Fibroblast of lung (primary cell): ENCODE results near the gene PPFIBP1. TPM values are rescaled to one million over a fixed set of nuclear protein-coding genes. Genes with fewer than 3 reads are reported as not detected.

Source experiments
- DNase-seq, 2 donors: peaks; one replicate each; pipeline versions ENCODE4 v3.0.0 to v3.0.0-alpha.2; 2010; ENCODE audit warnings: low read depth in 2 of 2
- H2AFZ ChIP-seq: 2 replicates; pipeline ENCODE4 v1.5.1; 2012; ENCODE audit warnings: low read length, control low read depth, inconsistent platforms
- H3K27ac ChIP-seq: 2 replicates; pipeline ENCODE4 v1.5.1; 2011; ENCODE audit warnings: low read length, control low read depth; ENCODE audit not compliant: insufficient read depth
- H3K27me3 ChIP-seq: 2 replicates; pipeline ENCODE4 v1.5.1; 2011; ENCODE audit warnings: mild to moderate bottlenecking, low read length; ENCODE audit not compliant: control insufficient read depth, insufficient read depth
- H3K36me3 ChIP-seq: 2 replicates; pipeline ENCODE4 v1.5.1; 2011; ENCODE audit warnings: low read length; ENCODE audit not compliant: control insufficient read depth, insufficient read depth
- H3K4me1 ChIP-seq: 2 replicates; pipeline ENCODE4 v1.5.1; 2011; ENCODE audit warnings: low read length; ENCODE audit not compliant: control insufficient read depth, insufficient read depth; ENCODE audit errors: extremely low read depth
- H3K4me2 ChIP-seq: 2 replicates; pipeline ENCODE4 v1.5.1; 2011; ENCODE audit warnings: low read length, control low read depth; ENCODE audit not compliant: insufficient read depth; ENCODE audit errors: extremely low read depth
- H3K4me3 ChIP-seq, 4 experiments: fragments of 200-600 bp in 1 of 4; sonication (generic) in 1 of 4; replicated peaks in 1 of 4; 2 replicates each; pipeline ENCODE4 v1.5.1; 2011 to 2016; ENCODE audit warnings: low read length in 4 of 4, low read depth in 3 of 4, mild to moderate bottlenecking in 3 of 4, control low read depth in 2 of 4, inconsistent platforms in 1 of 4, mixed read lengths in 1 of 4; ENCODE audit not compliant: insufficient read depth in 1 of 4; ENCODE audit errors: control extremely low read depth in 1 of 4
- H3K79me2 ChIP-seq: 2 replicates; pipeline ENCODE4 v1.5.1; 2012; ENCODE audit warnings: mild to moderate bottlenecking, low read length, inconsistent platforms; ENCODE audit not compliant: control insufficient read depth, insufficient read depth
- H3K9ac ChIP-seq: 2 replicates; pipeline ENCODE4 v1.5.1; 2011; ENCODE audit warnings: mild to moderate bottlenecking, low read length, control low read depth; ENCODE audit not compliant: insufficient read depth
- H3K9me3 ChIP-seq: 2 replicates; pipeline ENCODE4 v1.5.1; 2012; ENCODE audit warnings: low read depth, low read length; ENCODE audit not compliant: control insufficient read depth, insufficient read depth
- H4K20me1 ChIP-seq: 2 replicates; pipeline ENCODE4 v1.5.1; 2011; ENCODE audit warnings: low read length; ENCODE audit not compliant: control insufficient read depth, insufficient read depth; ENCODE audit errors: extremely low read depth
- EZH2 ChIP-seq: IDR thresholded peaks from 2 replicates; pipeline ENCODE4 v1.5.1; 2012; ENCODE audit warnings: low read length, control low read depth, mild to moderate bottlenecking; ENCODE audit errors: missing control alignments
- polyA plus RNA-seq, 2 donors: library from polyadenylated mRNA; depleted of rRNA in 1 of 2; stranded (reverse) in 1 of 2; unstranded in 1 of 2; fragments of >200 nt; gene quantifications; 2 replicates each; pipeline ENCODE4 v1.2.1, GENCODE V29; 2011 to 2012; ENCODE audit warnings: missing spikeins in 1 of 2
- total RNA-seq: library from RNA; depleted of rRNA; stranded (reverse); fragments of >200 nt; gene quantifications from 2 replicates; pipeline ENCODE4 v1.2.1, GENCODE V29; 2014
- TF ChIP-seq, protein P1 (sequence below), 2 donors: IDR thresholded peaks in 1 of 2; conservative IDR thresholded peaks in 1 of 2; 1 replicate in 1 of 2; 2 replicates in 1 of 2; pipeline ENCODE4 v1.5.1; 2011 to 2012; ENCODE audit warnings: low read length in 2 of 2, control low read depth in 1 of 2, inconsistent platforms in 1 of 2, low read depth in 1 of 2, mild to moderate bottlenecking in 1 of 2

The PPFIBP1 gene
- total and polyA plus RNA-seq, 2 donors (not counting 1 experiment from before 2014, with no cell fraction given), result 65.1 to 93.0 TPM

DNA sequence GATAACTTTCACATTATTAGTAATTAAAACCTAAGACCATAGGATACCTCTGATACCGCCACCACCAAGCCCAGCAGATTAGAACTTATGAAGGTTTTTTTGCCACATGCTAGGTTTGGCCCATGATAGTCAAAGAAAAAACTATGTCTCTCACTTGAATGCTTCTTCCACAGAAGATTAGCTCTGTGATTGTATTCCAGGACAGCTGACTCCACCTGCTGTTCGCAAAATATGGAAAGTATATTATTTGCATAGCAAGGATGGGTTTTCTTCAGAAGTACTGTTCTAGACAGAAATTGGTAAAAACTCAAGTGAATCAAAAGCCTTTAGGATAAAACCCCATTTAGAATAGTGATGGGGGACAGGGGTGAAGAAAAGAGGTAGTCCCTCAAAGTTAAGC lies 42.2 kb downstream of the PPFIBP1 start:
- DNase-seq, result peak in 1 of 2 donors; percentile 39
- no peak overlapping the region for H3K4me3 ChIP-seq
- peaks cover 2% of the 10 kb centered on the region for H3K4me1 ChIP-seq
- peaks cover 20% of the 10 kb centered on the region for H3K79me2 ChIP-seq
- TF ChIP-seq, protein P1, sequence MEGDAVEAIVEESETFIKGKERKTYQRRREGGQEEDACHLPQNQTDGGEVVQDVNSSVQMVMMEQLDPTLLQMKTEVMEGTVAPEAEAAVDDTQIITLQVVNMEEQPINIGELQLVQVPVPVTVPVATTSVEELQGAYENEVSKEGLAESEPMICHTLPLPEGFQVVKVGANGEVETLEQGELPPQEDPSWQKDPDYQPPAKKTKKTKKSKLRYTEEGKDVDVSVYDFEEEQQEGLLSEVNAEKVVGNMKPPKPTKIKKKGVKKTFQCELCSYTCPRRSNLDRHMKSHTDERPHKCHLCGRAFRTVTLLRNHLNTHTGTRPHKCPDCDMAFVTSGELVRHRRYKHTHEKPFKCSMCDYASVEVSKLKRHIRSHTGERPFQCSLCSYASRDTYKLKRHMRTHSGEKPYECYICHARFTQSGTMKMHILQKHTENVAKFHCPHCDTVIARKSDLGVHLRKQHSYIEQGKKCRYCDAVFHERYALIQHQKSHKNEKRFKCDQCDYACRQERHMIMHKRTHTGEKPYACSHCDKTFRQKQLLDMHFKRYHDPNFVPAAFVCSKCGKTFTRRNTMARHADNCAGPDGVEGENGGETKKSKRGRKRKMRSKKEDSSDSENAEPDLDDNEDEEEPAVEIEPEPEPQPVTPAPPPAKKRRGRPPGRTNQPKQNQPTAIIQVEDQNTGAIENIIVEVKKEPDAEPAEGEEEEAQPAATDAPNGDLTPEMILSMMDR (conservative IDR thresholded peaks at IDR 0.05 in 1 of 2, IDR thresholded peaks at IDR 0.05 in 1 of 2; ENCODE audit: low read depth in 1 of 2, low read length in 2 of 2), result no peak
- TF ChIP-seq EZH2, result no peak
- H2AFZ ChIP-seq, result no peak overlapping the region
- H3K4me2 ChIP-seq, result no peak overlapping the region
- H3K36me3 ChIP-seq, result no peaks in the 10 kb centered on the region
- no peaks in the 10 kb centered on the region for H3K27me3 ChIP-seq
- no peaks in the 10 kb centered on the region for H3K9me3 ChIP-seq
- no peak overlapping the region for H3K9ac ChIP-seq
- no peaks in the 10 kb centered on the region for H4K20me1 ChIP-seq
- no peak overlapping the region for H3K27ac ChIP-seq

DNA sequence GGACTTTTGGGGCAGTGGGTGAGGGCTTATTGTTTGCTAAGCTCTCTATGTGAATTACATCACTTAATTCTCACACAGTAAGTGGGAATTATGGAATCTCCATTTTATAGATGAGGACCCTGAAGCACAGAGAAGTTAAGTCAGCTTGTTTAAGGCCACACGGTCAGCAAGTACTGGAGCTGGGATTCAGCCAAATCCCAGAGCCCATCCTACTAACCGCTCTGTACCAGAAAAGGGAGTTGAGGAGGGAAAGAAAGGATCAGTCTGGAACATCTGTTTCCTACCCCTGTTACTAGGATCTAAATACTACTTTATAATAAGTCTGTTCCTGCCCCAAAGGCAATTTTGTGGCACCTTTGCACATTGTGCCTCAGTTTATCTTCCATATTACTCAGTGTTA lies 42.6 kb downstream of the PPFIBP1 start:
- TF ChIP-seq, protein P1 (conservative IDR thresholded peaks at IDR 0.05 in 1 of 2, IDR thresholded peaks at IDR 0.05 in 1 of 2; ENCODE audit: low read depth in 1 of 2, low read length in 2 of 2), result no peak
- no peak for TF ChIP-seq EZH2
- Histone ChIP-seq H2AFZ (no peak overlapping the region), H3K79me2 (peaks cover 16% of the 10 kb centered on the region), H3K4me3 (no peak overlapping the region), H3K27me3 (no peaks in the 10 kb centered on the region), H3K9ac (no peak overlapping the region), H3K36me3 (no peaks in the 10 kb centered on the region), H3K27ac (no peak overlapping the region), H4K20me1 (no peaks in the 10 kb centered on the region), H3K9me3 (no peaks in the 10 kb centered on the region), H3K4me1 (peaks cover 5% of the 10 kb centered on the region), H3K4me2 (no peak overlapping the region)
- DNase-seq, result no peak

DNA sequence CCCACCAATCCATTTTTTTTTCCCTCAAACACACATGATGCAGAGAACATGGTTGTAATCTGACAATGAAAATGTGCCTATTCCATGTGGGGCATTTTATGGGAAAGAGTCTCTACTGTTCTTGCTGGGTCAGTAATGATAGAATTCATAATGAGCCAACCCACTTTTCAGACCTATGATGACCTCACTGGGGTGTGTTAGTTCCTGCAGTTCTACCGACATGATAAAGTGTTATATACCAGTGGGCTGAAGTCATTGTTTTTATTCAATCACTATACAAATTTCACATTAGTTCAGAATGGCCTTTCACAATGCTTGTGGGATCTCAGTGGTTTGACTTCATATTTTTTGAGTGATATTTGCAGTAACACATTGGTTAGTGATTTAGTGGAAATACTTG lies 47.5 kb downstream of the PPFIBP1 start:
- H3K79me2 ChIP-seq, result peaks cover 16% of the 10 kb centered on the region
- no peaks in the 10 kb centered on the region for H4K20me1 ChIP-seq
- H3K4me3 ChIP-seq, result no peak overlapping the region
- peak overlapping the region; percentile 57 for H3K27ac ChIP-seq
- H3K9ac ChIP-seq, result no peak overlapping the region
- no peaks in the 10 kb centered on the region for H3K36me3 ChIP-seq
- H3K27me3 ChIP-seq, result no peaks in the 10 kb centered on the region
- H3K4me1 ChIP-seq, result peaks cover 18% of the 10 kb centered on the region
- H3K4me2 ChIP-seq, result peak overlapping the region; percentile 15
- H3K9me3 ChIP-seq, result no peaks in the 10 kb centered on the region
- H2AFZ ChIP-seq, result no peak overlapping the region
- DNase-seq, result peak; percentile 91 to 98
- TF ChIP-seq, protein P1 (conservative IDR thresholded peaks at IDR 0.05 in 1 of 2, IDR thresholded peaks at IDR 0.05 in 1 of 2; ENCODE audit: low read depth in 1 of 2, low read length in 2 of 2), result no peak
- no peak for TF ChIP-seq EZH2
